Activated CD4-positive, alpha-beta T cell treated with anti-CD3 and anti-CD28 coated beads, Interleukin-2, Interleukin-4, amounts not matched to agents 100 ng/mL and 50 ng/mL, durations not matched to agents 16 hours and 8 hours (primary cell): ENCODE measurements around the gene WTIP.
"Not testable (repeated sequence)": the region's sequence is repeated elsewhere in the genome, so short reads cannot be mapped to it uniquely, and the experiment has no call there.

Source experiments
- DNase-seq: peaks from one replicate; pipeline ENCODE4 v3.0.0-alpha.2; 2020; ENCODE audit warnings: low spot score

Gene WTIP

GRCh38 chr19:34504273-34504808 lies 22.8 kb downstream of the WTIP start:
- no peak for DNase-seq

- no peak for DNase-seq
These were observed 23.3 kb downstream of the WTIP start for GRCh38 chr19:34504809-34505291.

GRCh38 chr19:34505321-34506025 lies 23.9 kb downstream of the WTIP start:
- no peak for DNase-seq

- no peak for DNase-seq
These were observed 24.4 kb downstream of the WTIP start for GRCh38 chr19:34506026-34506370.

GRCh38 chr19:34507414-34508067 lies 26.0 kb downstream of the WTIP start:
- DNase-seq, result no peak

GRCh38 chr19:34508540-34508939 lies 27.0 kb downstream of the WTIP start:
- no peak for DNase-seq

- not testable (repeated sequence) for DNase-seq
These were observed 29.3 kb downstream of the WTIP start for GRCh38 chr19:34510904-34511303.

- no peak for DNase-seq
These were observed 30.8 kb downstream of the WTIP start for GRCh38 chr19:34512254-34512822.

GRCh38 chr19:34513767-34514166 lies 32.2 kb downstream of the WTIP start:
- no peak for DNase-seq

- no peak for DNase-seq
These were observed 38.0 kb downstream of the WTIP start for GRCh38 chr19:34519602-34520001.

- DNase-seq, result no peak
These were observed 41.9 kb downstream of the WTIP start for GRCh38 chr19:34523408-34523807.

- DNase-seq, result no peak
These were observed 43.4 kb downstream of the WTIP start for GRCh38 chr19:34525001-34525400.

- no peak for DNase-seq
These were observed 52.6 kb downstream of the WTIP start for GRCh38 chr19:34534206-34534605.

GRCh38 chr19:34539396-34539795 lies 57.8 kb downstream of the WTIP start:
- DNase-seq, result no peak

GRCh38 chr19:34540811-34541557 lies 59.4 kb downstream of the WTIP start:
- no peak for DNase-seq

GRCh38 chr19:34549833-34550232 lies 68.3 kb downstream of the WTIP start:
- no peak for DNase-seq

GRCh38 chr19:34555447-34555846 lies 73.9 kb downstream of the WTIP start:
- DNase-seq, result no peak

- DNase-seq, result peak; percentile 9
These were observed 74.9 kb downstream of the WTIP start for GRCh38 chr19:34556488-34556887.

GRCh38 chr19:34559045-34559444 lies 77.5 kb downstream of the WTIP start:
- DNase-seq, result no peak

GRCh38 chr19:34560229-34560628 lies 78.7 kb downstream of the WTIP start:
- DNase-seq, result no peak
